ENCODE results near the gene GTF3C5.

The GTF3C5 gene

DNA sequence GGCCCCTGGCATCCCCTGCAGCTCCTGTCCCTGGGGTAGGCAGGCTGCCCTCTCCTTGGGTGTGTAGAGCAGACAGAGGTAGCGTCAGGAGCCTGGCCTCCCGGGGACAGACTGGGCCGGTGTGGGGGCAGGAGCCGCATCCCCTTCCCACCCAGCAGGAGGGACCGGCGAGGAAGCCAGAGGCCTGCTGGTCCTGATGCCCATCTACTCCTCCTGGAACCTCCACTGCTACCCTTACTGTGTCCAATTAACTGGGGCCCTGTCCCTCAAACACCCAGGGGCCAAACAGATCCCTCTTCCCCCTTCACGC lies 74.6 kb downstream of the GTF3C5 start:
- Histone ChIP-seq H3K36me3 (ENCODE audit: control insufficient read depth in 2 of 2, insufficient read depth in 2 of 2, low read length in 2 of 2) (peaks cover 66 to 73% of the 10 kb centered on the region in 2 donors), H3K27ac (ENCODE audit: low read depth in 2 of 2, low read length in 2 of 2) (no peak overlapping the region), H3K27me3 (ENCODE audit: control insufficient read depth in 2 of 2, insufficient read depth in 2 of 2, low read length in 2 of 2) (no peaks in the 10 kb centered on the region), H3K4me1 (ENCODE audit: control insufficient read depth in 2 of 2, insufficient read depth in 2 of 2, low read length in 2 of 2) (peaks cover 0 to 3% of the 10 kb centered on the region in 2 donors), H3K9me3 (ENCODE audit: control insufficient read depth in 2 of 2, low read length in 2 of 2) (no peaks in the 10 kb centered on the region), H3K4me3 (ENCODE audit: low read length in 2 of 2) (no peak overlapping the region), H3K9ac (ENCODE audit: low read depth in 1 of 2, low read length in 2 of 2) (no peak overlapping the region)

DNA sequence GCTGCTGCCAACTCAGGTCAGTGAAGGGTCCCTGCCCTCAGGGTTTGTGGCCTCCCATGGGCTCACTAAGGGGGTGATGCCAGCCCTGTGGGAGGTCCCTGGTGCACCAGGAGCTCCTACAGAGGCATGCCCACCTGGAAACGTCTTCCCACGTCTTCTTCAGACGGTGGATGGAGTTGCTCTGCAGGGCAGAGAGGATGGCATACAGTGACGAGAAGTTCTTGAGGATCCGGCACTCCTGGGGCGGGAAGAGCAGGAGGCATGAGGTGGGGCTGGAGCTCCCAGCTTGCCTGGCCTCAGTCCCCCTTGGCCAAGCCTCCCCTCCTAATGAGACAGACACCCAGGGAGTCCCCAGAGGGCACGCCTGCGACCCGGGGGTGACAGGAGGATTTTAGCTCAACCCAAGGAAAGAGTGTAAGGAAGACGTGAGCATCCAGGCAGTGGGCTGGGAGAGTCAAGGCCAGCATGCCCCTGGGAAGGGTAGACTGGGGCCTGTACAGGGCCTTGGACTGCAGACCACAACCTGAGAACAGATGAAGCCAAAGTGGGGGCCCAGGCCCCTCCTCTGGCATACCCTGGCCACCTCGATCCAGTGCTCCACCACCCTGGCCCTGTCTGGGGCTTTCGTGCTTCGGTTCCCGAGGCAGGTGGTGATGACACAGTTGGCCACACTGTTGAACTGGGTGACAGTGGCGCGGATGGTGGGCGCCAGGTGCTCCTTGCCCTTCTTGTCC lies 75.9 kb downstream of the GTF3C5 start:
- Histone ChIP-seq H3K27ac (ENCODE audit: low read depth in 2 of 2, low read length in 2 of 2) (no peak overlapping the region), H3K36me3 (ENCODE audit: control insufficient read depth in 2 of 2, insufficient read depth in 2 of 2, low read length in 2 of 2) (peaks cover 58 to 65% of the 10 kb centered on the region in 2 donors), H3K4me1 (ENCODE audit: control insufficient read depth in 2 of 2, insufficient read depth in 2 of 2, low read length in 2 of 2) (peaks cover 0 to 3% of the 10 kb centered on the region in 2 donors), H3K27me3 (ENCODE audit: control insufficient read depth in 2 of 2, insufficient read depth in 2 of 2, low read length in 2 of 2) (no peaks in the 10 kb centered on the region), H3K4me3 (ENCODE audit: low read length in 2 of 2) (no peak overlapping the region), H3K9me3 (ENCODE audit: control insufficient read depth in 2 of 2, low read length in 2 of 2) (no peaks in the 10 kb centered on the region), H3K9ac (ENCODE audit: low read depth in 1 of 2, low read length in 2 of 2) (no peak overlapping the region)

GRCh38 chr9:133107245-133107722 lies 76.5 kb downstream of the GTF3C5 start:
- H3K4me3 ChIP-seq (ENCODE audit: low read length in 2 of 2) = no peak overlapping the region
- peaks cover under 1 to 3% of the 10 kb centered on the region in 2 donors for H3K4me1 ChIP-seq (ENCODE audit: control insufficient read depth in 2 of 2, insufficient read depth in 2 of 2, low read length in 2 of 2)
- peaks cover 53 to 63% of the 10 kb centered on the region in 2 donors for H3K36me3 ChIP-seq (ENCODE audit: control insufficient read depth in 2 of 2, insufficient read depth in 2 of 2, low read length in 2 of 2)
- H3K27me3 ChIP-seq (ENCODE audit: control insufficient read depth in 2 of 2, insufficient read depth in 2 of 2, low read length in 2 of 2) = no peaks in the 10 kb centered on the region
- H3K9me3 ChIP-seq (ENCODE audit: control insufficient read depth in 2 of 2, low read length in 2 of 2) = no peaks in the 10 kb centered on the region
- H3K27ac ChIP-seq (ENCODE audit: low read depth in 2 of 2, low read length in 2 of 2) = no peak overlapping the region
- no peak overlapping the region for H3K9ac ChIP-seq (ENCODE audit: low read depth in 1 of 2, low read length in 2 of 2)
